ENCODE results near the gene IL17A. TPM values are rescaled to one million over a fixed set of nuclear protein-coding genes. Genes with fewer than 3 reads are reported as not detected.
"Not testable (repeated sequence)": the region's sequence is repeated elsewhere in the genome, so short reads cannot be mapped to it uniquely, and the experiment has no call there.

IL17A gene
- total and polyA plus RNA-seq, 4 experiments from 2014 or later = 0.13 to 0.16 TPM; not detected in 2

DNA sequence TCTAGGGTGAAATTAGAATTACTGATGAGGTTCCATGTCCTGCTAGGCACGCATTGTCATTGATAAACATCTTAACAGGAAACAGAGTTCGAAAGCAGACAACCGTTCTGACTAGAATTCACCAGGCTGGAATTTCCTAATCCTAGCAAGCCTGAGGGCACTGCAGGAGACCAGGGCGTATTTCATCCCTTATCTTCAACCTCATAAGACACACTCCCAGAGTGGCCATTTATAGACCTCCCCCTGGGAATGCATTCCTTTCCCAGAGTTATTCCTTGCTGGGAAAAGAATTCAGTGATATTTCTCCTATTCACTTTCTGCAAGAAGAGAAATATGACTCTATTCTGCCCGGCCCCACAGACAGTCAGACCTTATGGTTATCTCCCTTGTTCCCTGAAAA lies 13.9 kb downstream of the IL17A start:
- H3K36me3 Mint-ChIP-seq; H3K4me3 ChIP-seq (ENCODE audit: low read length in 2 of 2); H3K4me1 Mint-ChIP-seq; DNase-seq; H3K36me3 ChIP-seq (ENCODE audit: insufficient read depth, low read length); H3K27me3 ChIP-seq (ENCODE audit: insufficient read depth, low read length); H3K27ac ChIP-seq (ENCODE audit: low read depth, low read length); H3K27ac Mint-ChIP-seq; intact Hi-C loops (cut with micrococcal nuclease); H3K4me3 Mint-ChIP-seq; H3K4me1 ChIP-seq (ENCODE audit: insufficient read depth, low read length); CTCF ChIA-PET (ENCODE audit: partially characterized antibody); H3K27me3 Mint-ChIP-seq; H3K9me3 ChIP-seq (ENCODE audit: control insufficient read depth in 1 of 2, low read length in 2 of 2); POLR2A ChIA-PET (ENCODE audit: partially characterized antibody): not testable (repeated sequence)
- H3K9me3 Mint-ChIP-seq = peaks cover 0 to 43% (median 29%) of the 10 kb centered on the region in 8 donors

DNA sequence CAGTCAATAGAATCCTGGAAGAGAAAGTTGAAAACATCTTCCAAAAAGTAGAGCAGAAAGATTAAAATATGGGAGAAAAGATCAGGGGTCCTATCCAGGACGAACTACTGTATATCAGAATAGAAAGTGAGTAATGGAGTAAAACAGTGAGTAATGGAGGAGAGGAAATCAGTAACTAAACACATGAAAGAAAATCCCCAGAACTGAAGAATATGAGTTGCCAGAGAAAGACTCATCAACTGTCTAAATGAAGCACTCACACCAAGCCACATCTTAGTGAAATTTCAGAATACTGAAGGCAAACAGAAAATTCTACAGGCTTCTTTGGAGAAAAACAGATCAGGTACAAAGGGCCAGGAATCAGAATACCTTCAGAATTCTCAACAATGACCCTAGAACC lies 14.9 kb downstream of the IL17A start:
- intact Hi-C loops (cut with micrococcal nuclease) = no loop called here
- Histone ChIP-seq H3K27me3 (ENCODE audit: insufficient read depth, low read length) (no peaks in the 10 kb centered on the region), H3K9me3 (ENCODE audit: control insufficient read depth in 1 of 2, low read length in 2 of 2) (no peaks in the 10 kb centered on the region), H3K4me3 (ENCODE audit: low read length in 2 of 2) (no peak overlapping the region), H3K36me3 (ENCODE audit: insufficient read depth, low read length) (no peaks in the 10 kb centered on the region), H3K4me1 (ENCODE audit: insufficient read depth, low read length) (no peaks in the 10 kb centered on the region), H3K27ac (ENCODE audit: low read depth, low read length) (no peak overlapping the region)
- Mint-ChIP-seq H3K27me3 (peaks cover 0 to 5% of the 10 kb centered on the region in 2 donors), H3K4me3 (no peak overlapping the region), H3K27ac (no peak overlapping the region), H3K9me3 (peaks cover 0 to 43% (median 29%) of the 10 kb centered on the region in 8 donors), H3K4me1 (no peaks in the 10 kb centered on the region), H3K36me3 (peaks cover 2 to 4% of the 10 kb centered on the region in 2 donors)
- no peak for DNase-seq
- ChIA-PET POLR2A (ENCODE audit: partially characterized antibody) (no interaction called here), CTCF (ENCODE audit: partially characterized antibody) (no interaction called here)

DNA sequence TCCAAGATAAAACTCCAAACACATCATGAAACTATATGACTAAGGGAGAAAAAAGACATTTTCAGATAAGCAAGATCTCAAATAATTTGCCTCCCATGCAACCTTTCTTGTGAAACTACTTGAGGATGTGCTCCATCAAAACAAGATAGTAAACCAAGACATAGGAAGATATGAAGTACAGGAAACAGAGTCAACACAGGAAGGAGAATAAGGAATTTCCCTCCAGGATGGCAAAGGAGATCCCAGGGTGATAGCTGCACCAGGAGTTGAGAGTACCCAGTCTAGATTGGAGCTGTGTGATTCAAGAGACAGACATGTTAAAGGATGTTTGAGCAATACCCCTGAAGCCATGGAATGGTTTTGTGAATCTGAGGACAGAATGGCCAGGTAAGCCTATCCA lies 15.3 kb downstream of the IL17A start:
- H3K27me3 ChIP-seq (ENCODE audit: insufficient read depth, low read length) = no peaks in the 10 kb centered on the region
- CTCF ChIA-PET (ENCODE audit: partially characterized antibody) = no interaction called here
- H3K36me3 ChIP-seq (ENCODE audit: insufficient read depth, low read length) = no peaks in the 10 kb centered on the region
- intact Hi-C loops (cut with micrococcal nuclease) = no loop called here
- no peak for DNase-seq
- Mint-ChIP-seq H3K9me3 (peaks cover 0 to 41% (median 29%) of the 10 kb centered on the region in 8 donors), H3K36me3 (peaks cover 2 to 4% of the 10 kb centered on the region in 2 donors), H3K4me3 (no peak overlapping the region), H3K27me3 (peaks cover 0 to 5% of the 10 kb centered on the region in 2 donors), H3K4me1 (no peaks in the 10 kb centered on the region), H3K27ac (no peak overlapping the region)
- H3K9me3 ChIP-seq (ENCODE audit: control insufficient read depth in 1 of 2, low read length in 2 of 2) = no peaks in the 10 kb centered on the region
- no peak overlapping the region for H3K4me3 ChIP-seq (ENCODE audit: low read length in 2 of 2)
- POLR2A ChIA-PET (ENCODE audit: partially characterized antibody) = no interaction called here
- H3K27ac ChIP-seq (ENCODE audit: low read depth, low read length) = no peak overlapping the region
- H3K4me1 ChIP-seq (ENCODE audit: insufficient read depth, low read length) = no peaks in the 10 kb centered on the region

DNA sequence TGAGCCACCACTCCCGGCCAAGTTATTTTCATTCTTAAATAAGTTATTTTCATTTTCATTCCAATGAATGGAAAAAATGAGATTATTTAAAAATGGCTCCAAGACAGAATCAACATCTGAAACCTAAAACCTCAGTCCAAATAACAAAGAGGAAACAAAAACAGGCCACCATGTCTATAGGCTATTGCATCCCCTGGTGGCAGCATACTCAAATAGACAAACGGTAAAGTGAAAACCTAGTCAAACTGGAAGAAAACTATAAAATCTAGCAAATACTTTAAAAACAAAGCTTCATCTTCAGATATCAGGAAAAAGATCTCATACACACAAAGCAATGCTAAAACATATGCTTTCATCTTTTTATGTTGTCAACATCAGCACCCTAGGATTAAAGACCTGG lies 20.9 kb downstream of the IL17A start:
- no peaks in the 10 kb centered on the region for H3K36me3 Mint-ChIP-seq
- H3K9me3 Mint-ChIP-seq = peaks cover 0 to 7% (median 1%) of the 10 kb centered on the region in 8 donors
- H3K27me3 Mint-ChIP-seq = peaks cover 2 to 13% of the 10 kb centered on the region in 2 donors
- CTCF ChIA-PET (ENCODE audit: partially characterized antibody) = no interaction called here
- intact Hi-C loops (cut with micrococcal nuclease) = no loop called here
- Histone ChIP-seq H3K9me3 (ENCODE audit: control insufficient read depth in 1 of 2, low read length in 2 of 2) (no peaks in the 10 kb centered on the region), H3K4me3 (ENCODE audit: low read length in 2 of 2) (no peak overlapping the region), H3K4me1 (ENCODE audit: insufficient read depth, low read length) (no peaks in the 10 kb centered on the region), H3K27me3 (ENCODE audit: insufficient read depth, low read length) (peaks cover 3% of the 10 kb centered on the region), H3K27ac (ENCODE audit: low read depth, low read length) (no peak overlapping the region), H3K36me3 (ENCODE audit: insufficient read depth, low read length) (no peaks in the 10 kb centered on the region)
- no peak overlapping the region for H3K4me3 Mint-ChIP-seq
- no peak overlapping the region for H3K27ac Mint-ChIP-seq
- POLR2A ChIA-PET (ENCODE audit: partially characterized antibody) = no interaction called here
- no peak for DNase-seq
- H3K4me1 Mint-ChIP-seq = no peaks in the 10 kb centered on the region

DNA sequence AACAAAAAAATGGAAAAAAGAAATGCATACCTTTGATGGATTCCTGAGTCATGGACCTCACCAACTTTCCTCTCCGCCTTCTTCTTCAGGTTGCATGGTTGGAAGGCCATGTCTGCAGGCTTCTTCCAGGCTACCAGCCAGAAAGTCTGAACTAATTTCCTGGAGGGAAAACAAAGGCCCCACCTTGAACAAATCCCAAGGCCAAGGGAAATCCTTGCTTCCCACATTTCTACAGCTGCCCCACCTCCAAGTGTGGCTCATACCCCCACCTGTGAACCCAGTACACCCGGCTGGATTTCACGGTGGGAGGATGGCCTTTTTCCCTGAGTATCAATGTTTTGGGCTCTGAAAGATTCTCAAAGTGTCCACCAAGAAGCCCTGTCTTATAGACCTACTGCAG lies 22.4 kb downstream of the IL17A start:
- Histone ChIP-seq H3K4me1 (ENCODE audit: insufficient read depth, low read length) (no peaks in the 10 kb centered on the region), H3K36me3 (ENCODE audit: insufficient read depth, low read length) (no peaks in the 10 kb centered on the region), H3K4me3 (ENCODE audit: low read length in 2 of 2) (no peak overlapping the region), H3K9me3 (ENCODE audit: control insufficient read depth in 1 of 2, low read length in 2 of 2) (no peaks in the 10 kb centered on the region), H3K27ac (ENCODE audit: low read depth, low read length) (no peak overlapping the region), H3K27me3 (ENCODE audit: insufficient read depth, low read length) (peaks cover 3% of the 10 kb centered on the region)
- Mint-ChIP-seq H3K27me3 (peaks cover 2 to 13% of the 10 kb centered on the region in 2 donors), H3K4me3 (no peak overlapping the region), H3K36me3 (no peaks in the 10 kb centered on the region), H3K9me3 (peaks cover 0 to 7% (median under 1%) of the 10 kb centered on the region in 8 donors), H3K4me1 (peaks cover 0 to 9% (median 8%) of the 10 kb centered on the region in 4 donors), H3K27ac (no peak overlapping the region)
- DNase-seq = no peak
- ChIA-PET POLR2A (ENCODE audit: partially characterized antibody) (no interaction called here), CTCF (ENCODE audit: partially characterized antibody) (no interaction called here)
- intact Hi-C loops (cut with micrococcal nuclease) = no loop called here

DNA sequence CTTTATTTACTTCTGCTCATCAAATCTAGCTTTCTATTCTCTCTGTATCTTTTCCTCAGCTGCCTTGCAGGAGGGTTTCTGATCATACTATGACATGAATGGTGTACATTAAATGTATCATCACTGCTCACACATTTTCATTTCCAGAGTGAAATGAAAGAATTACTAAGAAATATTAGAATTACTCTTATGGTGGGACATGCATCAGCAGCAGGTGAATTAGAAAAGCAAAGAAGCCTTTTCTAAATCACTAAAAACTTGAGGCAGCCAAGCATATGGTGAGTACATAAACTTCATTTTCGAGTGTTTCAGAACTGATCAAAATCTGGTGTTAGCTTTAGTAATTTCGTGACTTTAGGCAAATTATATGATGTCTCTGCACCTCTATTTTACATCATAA lies 23.6 kb downstream of the IL17A start:
- POLR2A ChIA-PET (ENCODE audit: partially characterized antibody) = no interaction called here
- Mint-ChIP-seq H3K27me3 (peaks cover 2 to 13% of the 10 kb centered on the region in 2 donors), H3K4me3 (no peak overlapping the region), H3K36me3 (no peaks in the 10 kb centered on the region), H3K4me1 (peaks cover 0 to 9% (median 8%) of the 10 kb centered on the region in 4 donors), H3K9me3 (peaks cover 0 to 7% (median 0%) of the 10 kb centered on the region in 8 donors), H3K27ac (no peak overlapping the region)
- peaks cover 3% of the 10 kb centered on the region for H3K27me3 ChIP-seq (ENCODE audit: insufficient read depth, low read length)
- H3K4me1 ChIP-seq (ENCODE audit: insufficient read depth, low read length) = no peaks in the 10 kb centered on the region
- intact Hi-C loops (cut with micrococcal nuclease) = no loop called here
- CTCF ChIA-PET (ENCODE audit: partially characterized antibody) = no interaction called here
- H3K27ac ChIP-seq (ENCODE audit: low read depth, low read length) = no peak overlapping the region
- no peaks in the 10 kb centered on the region for H3K9me3 ChIP-seq (ENCODE audit: control insufficient read depth in 1 of 2, low read length in 2 of 2)
- H3K4me3 ChIP-seq (ENCODE audit: low read length in 2 of 2) = no peak overlapping the region
- no peaks in the 10 kb centered on the region for H3K36me3 ChIP-seq (ENCODE audit: insufficient read depth, low read length)
- DNase-seq = no peak

DNA sequence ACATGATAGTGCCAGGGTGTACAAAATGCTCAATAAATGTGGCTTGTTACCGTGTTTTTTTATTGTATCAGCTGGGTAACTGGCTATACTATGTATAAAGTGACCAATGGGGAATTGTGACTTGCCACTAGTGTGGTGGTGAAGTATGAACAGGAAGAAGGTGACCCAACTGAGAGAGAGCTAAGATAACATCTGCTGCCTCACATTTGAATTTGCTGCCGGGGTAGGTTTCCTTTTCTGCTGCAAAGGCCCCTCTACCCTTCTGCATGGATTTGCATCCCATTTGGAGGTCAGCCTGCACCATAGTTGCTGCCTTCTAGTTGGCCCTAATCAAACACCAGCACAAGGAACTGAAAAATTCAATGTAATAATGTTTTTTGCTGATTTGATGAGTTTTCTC lies 24.1 kb downstream of the IL17A start:
- H3K9me3 ChIP-seq (ENCODE audit: control insufficient read depth in 1 of 2, low read length in 2 of 2) = no peaks in the 10 kb centered on the region
- H3K36me3 ChIP-seq (ENCODE audit: insufficient read depth, low read length) = no peaks in the 10 kb centered on the region
- Mint-ChIP-seq H3K4me1 (peaks cover 0 to 9% (median 8%) of the 10 kb centered on the region in 4 donors), H3K27me3 (peaks cover 2 to 13% of the 10 kb centered on the region in 2 donors), H3K36me3 (no peaks in the 10 kb centered on the region), H3K27ac (no peak overlapping the region), H3K4me3 (no peak overlapping the region), H3K9me3 (peaks cover 0 to 7% (median 0%) of the 10 kb centered on the region in 8 donors)
- H3K4me1 ChIP-seq (ENCODE audit: insufficient read depth, low read length) = no peaks in the 10 kb centered on the region
- no peak overlapping the region for H3K27ac ChIP-seq (ENCODE audit: low read depth, low read length)
- no peak overlapping the region for H3K4me3 ChIP-seq (ENCODE audit: low read length in 2 of 2)
- no peak for DNase-seq
- peaks cover 3% of the 10 kb centered on the region for H3K27me3 ChIP-seq (ENCODE audit: insufficient read depth, low read length)
- CTCF ChIA-PET (ENCODE audit: partially characterized antibody) = no interaction called here
- POLR2A ChIA-PET (ENCODE audit: partially characterized antibody) = no interaction called here
- intact Hi-C loops (cut with micrococcal nuclease) = no loop called here

DNA sequence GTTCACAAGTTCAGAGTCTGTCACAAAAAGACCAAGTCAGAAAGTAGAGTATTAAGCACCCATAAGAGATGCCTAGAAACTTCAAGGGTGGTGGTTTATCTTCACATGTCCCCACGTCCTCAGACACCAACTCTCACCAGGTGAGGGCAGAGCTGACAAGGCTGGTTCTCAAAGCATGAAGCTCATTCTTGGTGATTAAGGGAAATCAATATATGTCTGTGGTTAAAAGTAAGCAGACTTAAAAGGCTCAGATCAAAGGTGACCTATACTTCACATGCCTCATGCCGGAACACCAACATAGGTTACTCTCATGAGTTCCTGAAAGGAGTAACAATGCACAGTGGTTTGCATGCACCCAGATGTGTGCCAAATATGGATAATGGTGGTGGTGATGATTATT lies 27.0 kb downstream of the IL17A start:
- CTCF ChIA-PET (ENCODE audit: partially characterized antibody) = interaction anchor here (0.7 kb wide), 2 partner anchors 9 to 50 kb away, joined by 3 read pairs; no protein-coding TSS in a partner anchor
- intact Hi-C loops (cut with micrococcal nuclease) = no loop called here
- H3K4me1 ChIP-seq (ENCODE audit: insufficient read depth, low read length) = no peaks in the 10 kb centered on the region
- H3K27me3 Mint-ChIP-seq = peaks cover 0 to 6% of the 10 kb centered on the region in 2 donors
- H3K4me1 Mint-ChIP-seq = peaks cover 0 to 9% (median 8%) of the 10 kb centered on the region in 4 donors
- DNase-seq = peak in 3 of 5 donors; percentile 3 to 33 (median 31)
- H3K27me3 ChIP-seq (ENCODE audit: insufficient read depth, low read length) = no peaks in the 10 kb centered on the region
- POLR2A ChIA-PET (ENCODE audit: partially characterized antibody) = no interaction called here
- no peak overlapping the region for H3K4me3 Mint-ChIP-seq
- no peak overlapping the region for H3K27ac Mint-ChIP-seq
- no peaks in the 10 kb centered on the region for H3K9me3 Mint-ChIP-seq
- no peak overlapping the region for H3K27ac ChIP-seq (ENCODE audit: low read depth, low read length)
- H3K36me3 ChIP-seq (ENCODE audit: insufficient read depth, low read length) = no peaks in the 10 kb centered on the region
- H3K9me3 ChIP-seq (ENCODE audit: control insufficient read depth in 1 of 2, low read length in 2 of 2) = no peaks in the 10 kb centered on the region
- no peaks in the 10 kb centered on the region for H3K36me3 Mint-ChIP-seq
- H3K4me3 ChIP-seq (ENCODE audit: low read length in 2 of 2) = no peak overlapping the region
